ENCODE data around the gene CDKN1B. TPM values are rescaled to one million over a fixed set of nuclear protein-coding genes. Genes with fewer than 3 reads are reported as not detected.

Gene CDKN1B
- total and polyA plus RNA-seq, 2 experiments from 2014 or later: 3.4 to 24.4 TPM

DNA sequence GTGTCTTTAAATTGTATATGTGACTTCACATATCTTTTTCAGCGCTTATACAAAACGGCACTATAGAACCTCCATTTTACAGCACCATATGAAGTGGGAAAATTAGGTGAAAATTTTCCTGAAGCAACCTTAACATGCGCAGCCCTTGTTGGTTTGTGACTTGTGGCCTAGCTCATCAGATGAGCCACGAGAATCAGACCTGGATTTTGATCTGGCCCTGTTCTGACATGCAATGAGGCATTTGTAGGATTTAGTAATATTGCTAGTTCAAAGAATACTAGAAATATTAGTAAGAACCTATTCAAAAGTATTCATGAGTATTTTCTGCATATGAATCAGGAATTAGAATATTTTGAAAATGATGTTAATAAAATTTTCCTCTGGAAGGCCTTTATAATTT, 2.9 kb downstream of the CDKN1B start:
- Histone ChIP-seq H3K9me3 (ENCODE audit: low read depth) (no peaks in the 10 kb centered on the region), H3K36me3 (ENCODE audit: low read depth) (peaks cover 27% of the 10 kb centered on the region; the same call in 1 of the 2 replicates), H3K27ac (peak overlapping the region; percentile 94), H3K79me2 (ENCODE audit: insufficient read depth) (peaks cover 65% of the 10 kb centered on the region), H2AFZ (no peak overlapping the region), H3K4me3 (peak overlapping the region; percentile 90), H4K20me1 (ENCODE audit: insufficient read depth) (no peaks in the 10 kb centered on the region), H3K9me2 (ENCODE audit: insufficient read depth) (no peaks in the 10 kb centered on the region), H3K27me3 (replicated peaks; ENCODE audit: insufficient read depth) (no peaks in the 10 kb centered on the region), H3K4me1 (ENCODE audit: insufficient read depth) (peaks cover 50% of the 10 kb centered on the region), H3K9ac (peak overlapping the region; percentile 97), H3F3A (ENCODE audit: insufficient read depth) (peaks cover 58% of the 10 kb centered on the region), H3K4me2 (ENCODE audit: unreplicated experiment) (peak overlapping the region; percentile 89)
- WGBS, 2 experiments (ENCODE audit: low coverage in 1 of 2, low lambda C conversion rate in 2 of 2, missing lambda C conversion rate in 2 of 2): 64 to 69% methylated on average over 4 of the region's 4 CpGs
- peak; percentile 26 for DNase-seq
- no peak for TF ChIP-seq EZH2phosphoT487 (IDR thresholded peaks at IDR 0.05; ENCODE audit: insufficient read depth, low read depth)
- TF ChIP-seq EZH2 (IDR thresholded peaks at IDR 0.05; ENCODE audit: insufficient read depth, poor library complexity, severe bottlenecking): no peak
- in situ Hi-C loops (cut with MboI): loop anchor here (25.0 kb wide), 2 partner anchors 633 to 1133 kb away; no protein-coding TSS in a partner anchor

DNA sequence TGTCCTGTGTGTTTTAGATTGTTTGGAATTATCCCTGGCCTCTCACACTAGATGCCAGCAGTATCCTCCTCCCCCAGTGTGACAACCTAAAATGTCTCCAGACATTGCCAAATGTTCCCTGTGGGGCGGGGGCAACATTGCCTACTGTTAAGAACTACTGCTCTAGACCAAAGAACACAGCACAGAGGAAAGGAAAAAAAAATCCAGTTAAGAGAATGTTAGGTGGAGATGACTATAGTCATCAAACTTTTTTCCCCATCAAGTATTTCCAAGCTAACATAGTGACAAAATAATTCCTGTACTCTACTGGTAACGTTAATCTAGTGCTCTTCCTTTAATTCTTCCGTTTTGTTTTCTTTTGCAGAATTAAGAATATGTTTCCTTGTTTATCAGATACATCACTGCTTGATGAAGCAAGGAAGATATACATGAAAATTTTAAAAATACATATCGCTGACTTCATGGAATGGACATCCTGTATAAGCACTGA, 3.5 kb downstream of the CDKN1B start:
- H3K9me2 ChIP-seq (ENCODE audit: insufficient read depth): no peaks in the 10 kb centered on the region
- H4K20me1 ChIP-seq (ENCODE audit: insufficient read depth): no peaks in the 10 kb centered on the region
- peak overlapping the region; percentile 94 for H3K27ac ChIP-seq
- in situ Hi-C loops (cut with MboI): loop anchor here (25.0 kb wide), 2 partner anchors 633 to 1133 kb away; no protein-coding TSS in a partner anchor
- 33 to 34% methylated on average over 4 of the region's 4 CpGs for WGBS, 2 experiments (ENCODE audit: low coverage in 1 of 2, low lambda C conversion rate in 2 of 2, missing lambda C conversion rate in 2 of 2)
- peaks cover 43% of the 10 kb centered on the region for H3K4me1 ChIP-seq (ENCODE audit: insufficient read depth)
- peak overlapping the region; percentile 89 for H3K4me2 ChIP-seq (ENCODE audit: unreplicated experiment)
- no peak overlapping the region for H2AFZ ChIP-seq
- no peaks in the 10 kb centered on the region for H3K27me3 ChIP-seq (replicated peaks; ENCODE audit: insufficient read depth)
- peaks cover 27% of the 10 kb centered on the region; the same call in 1 of the 2 replicates for H3K36me3 ChIP-seq (ENCODE audit: low read depth)
- DNase-seq: peak; percentile 45
- no peaks in the 10 kb centered on the region for H3K9me3 ChIP-seq (ENCODE audit: low read depth)
- peaks cover 51% of the 10 kb centered on the region for H3F3A ChIP-seq (ENCODE audit: insufficient read depth)
- peak overlapping the region; percentile 97 for H3K9ac ChIP-seq
- H3K4me3 ChIP-seq: peak overlapping the region; percentile 90
- TF ChIP-seq EZH2phosphoT487 (IDR thresholded peaks at IDR 0.05; ENCODE audit: insufficient read depth, low read depth): no peak
- no peak for TF ChIP-seq EZH2 (IDR thresholded peaks at IDR 0.05; ENCODE audit: insufficient read depth, poor library complexity, severe bottlenecking)
- peaks cover 65% of the 10 kb centered on the region for H3K79me2 ChIP-seq (ENCODE audit: insufficient read depth)

GRCh38 chr12:12721176-12721751, 4.1 kb downstream of the CDKN1B start:
- no peak for TF ChIP-seq EZH2 (IDR thresholded peaks at IDR 0.05; ENCODE audit: insufficient read depth, poor library complexity, severe bottlenecking)
- 0 out of 2 replicates have a peak, but pooled peaks have one; percentile 64 for TF ChIP-seq EZH2phosphoT487 (IDR thresholded peaks at IDR 0.05; ENCODE audit: insufficient read depth, low read depth)
- H3K79me2 ChIP-seq (ENCODE audit: insufficient read depth): peaks cover 66% of the 10 kb centered on the region
- H3K4me2 ChIP-seq (ENCODE audit: unreplicated experiment): peak overlapping the region; percentile 89
- H3K27me3 ChIP-seq (replicated peaks; ENCODE audit: insufficient read depth): no peaks in the 10 kb centered on the region
- in situ Hi-C loops (cut with MboI): loop anchor here (25.0 kb wide), 2 partner anchors 634 to 1134 kb away; no protein-coding TSS in a partner anchor
- H3F3A ChIP-seq (ENCODE audit: insufficient read depth): peaks cover 49% of the 10 kb centered on the region
- H2AFZ ChIP-seq: no peak overlapping the region
- peak overlapping the region; percentile 97 for H3K9ac ChIP-seq
- peak; percentile 26 for DNase-seq
- peak overlapping the region; percentile 94 for H3K27ac ChIP-seq
- no peaks in the 10 kb centered on the region for H3K9me3 ChIP-seq (ENCODE audit: low read depth)
- peaks cover 38% of the 10 kb centered on the region for H3K4me1 ChIP-seq (ENCODE audit: insufficient read depth)
- WGBS, 2 experiments (ENCODE audit: low coverage in 1 of 2, low lambda C conversion rate in 2 of 2, missing lambda C conversion rate in 2 of 2): 21 to 28% methylated on average over 3 of the region's 3 CpGs
- no peaks in the 10 kb centered on the region for H3K9me2 ChIP-seq (ENCODE audit: insufficient read depth)
- H4K20me1 ChIP-seq (ENCODE audit: insufficient read depth): no peaks in the 10 kb centered on the region
- H3K36me3 ChIP-seq (ENCODE audit: low read depth): peaks cover 27% of the 10 kb centered on the region; the same call in 1 of the 2 replicates
- peak overlapping the region; percentile 90 for H3K4me3 ChIP-seq

- peak overlapping the region; percentile 94 for H3K27ac ChIP-seq
- H2AFZ ChIP-seq: no peak overlapping the region
- no peak for DNase-seq
- H4K20me1 ChIP-seq (ENCODE audit: insufficient read depth): no peaks in the 10 kb centered on the region
- no peaks in the 10 kb centered on the region for H3K27me3 ChIP-seq (replicated peaks; ENCODE audit: insufficient read depth)
- TF ChIP-seq EZH2phosphoT487 (IDR thresholded peaks at IDR 0.05; ENCODE audit: insufficient read depth, low read depth) (0 out of 2 replicates have a peak, but pooled peaks have one; percentile 10), EZH2 (IDR thresholded peaks at IDR 0.05; ENCODE audit: insufficient read depth, poor library complexity, severe bottlenecking) (no peak)
- H3K4me1 ChIP-seq (ENCODE audit: insufficient read depth): peaks cover 36% of the 10 kb centered on the region
- H3K4me2 ChIP-seq (ENCODE audit: unreplicated experiment): peak overlapping the region; percentile 89
- H3F3A ChIP-seq (ENCODE audit: insufficient read depth): peaks cover 49% of the 10 kb centered on the region
- H3K4me3 ChIP-seq: peak overlapping the region; percentile 90
- H3K36me3 ChIP-seq (ENCODE audit: low read depth): peaks cover 27% of the 10 kb centered on the region; the same call in 1 of the 2 replicates
- peaks cover 72% of the 10 kb centered on the region for H3K79me2 ChIP-seq (ENCODE audit: insufficient read depth)
- WGBS, 2 experiments (ENCODE audit: low coverage in 1 of 2, low lambda C conversion rate in 2 of 2, missing lambda C conversion rate in 2 of 2): 67 to 72% methylated on average over 2 of the region's 2 CpGs
- in situ Hi-C loops (cut with MboI): loop anchor here (25.0 kb wide), 2 partner anchors 635 to 1135 kb away; no protein-coding TSS in a partner anchor
- H3K9ac ChIP-seq: peak overlapping the region; percentile 97
- no peaks in the 10 kb centered on the region for H3K9me3 ChIP-seq (ENCODE audit: low read depth)
- no peaks in the 10 kb centered on the region for H3K9me2 ChIP-seq (ENCODE audit: insufficient read depth)
Observed at GRCh38 chr12:12721814-12722434, 4.8 kb downstream of the CDKN1B start.

All from GM23248 (cell line).